Ascending aorta (tissue), 2 donors: Measurements from ENCODE around the gene ATXN10. TPM values are rescaled to one million over a fixed set of nuclear protein-coding genes. Genes with fewer than 3 reads are reported as not detected.

Experiments used
- DNase-seq, 2 donors: peaks; one replicate each; pipeline ENCODE4 v3.0.0-alpha.2; 2019; ENCODE audit warnings: low spot score in 2 of 2
- H3K27ac ChIP-seq, 2 donors: fragments of 200-600 bp; sonication (generic); one replicate each; pipeline ENCODE4 v1.5.1; 2016 to 2017; ENCODE audit warnings: mild to moderate bottlenecking in 1 of 2
- H3K27me3 ChIP-seq: fragments of 200-600 bp; sonication (generic); one replicate; pipeline ENCODE4 v1.5.1; 2017
- H3K36me3 ChIP-seq, 2 donors: fragments of 200-600 bp; sonication (generic); one replicate each; pipeline ENCODE4 v1.5.1; 2016
- H3K4me1 ChIP-seq, 2 donors: fragments of 200-600 bp; sonication (generic); one replicate each; pipeline ENCODE4 v1.5.1; 2016 to 2017; ENCODE audit warnings: mild to moderate bottlenecking in 1 of 2
- H3K4me3 ChIP-seq, 2 donors: fragments of 200-600 bp; sonication (generic); one replicate each; pipeline ENCODE4 v1.5.1; 2016 to 2017; ENCODE audit warnings: mild to moderate bottlenecking in 1 of 2
- H3K9me3 ChIP-seq, 2 donors: fragments of 200-600 bp; sonication (generic); one replicate each; pipeline ENCODE4 v1.5.1; 2016
- CTCF ChIP-seq, 3 experiments: fragments of 200-600 bp in 2 of 3; fragments of 450-650 bp in 1 of 3; sonication (generic) in 2 of 3; IDR thresholded peaks; one replicate each; pipeline ENCODE4 v1.5.1; 2016 to 2019; ENCODE audit warnings: antibody characterized with exemption in 3 of 3, mild to moderate bottlenecking in 1 of 3, moderate library complexity in 1 of 3
- intact Hi-C: fragments of 100-400 bp; cut with DNase I; formaldehyde crosslinking; loops from one replicate; pipeline ENCODE4 v1.15.1; 2023
- total RNA-seq: library from RNA; depleted of rRNA; stranded (reverse); fragments of >200 nt; gene quantifications from one replicate; pipeline ENCODE4 v1.1.0, GENCODE V29; 2016

ATXN10 gene
- total RNA-seq, 1 donor from 2014 or later = 82.1 TPM

DNA sequence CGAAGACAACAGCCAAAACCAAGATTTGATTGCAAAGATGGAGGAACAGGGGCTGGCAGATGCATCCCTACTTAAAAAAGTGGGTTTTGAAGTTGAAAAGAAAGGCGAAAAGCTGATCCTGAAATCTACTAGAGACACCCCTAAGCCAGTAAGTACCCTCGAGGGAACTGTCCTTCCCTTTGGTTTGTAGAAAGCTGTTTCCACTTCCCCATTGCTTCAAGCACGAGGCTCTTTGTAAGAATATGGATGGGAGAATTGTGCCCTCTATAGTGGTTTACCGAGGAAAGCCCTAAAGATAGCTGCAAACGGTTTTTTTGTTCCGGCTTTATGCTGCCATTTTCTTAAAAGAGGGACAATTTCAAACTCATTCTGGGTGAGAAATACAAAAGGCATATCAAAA is 171.4 kb downstream of the ATXN10 start:
- Histone ChIP-seq H3K9me3 (no peaks in the 10 kb centered on the region), H3K4me1 (no peaks in the 10 kb centered on the region), H3K4me3 (no peak overlapping the region), H3K36me3 (peaks cover 3 to 24% of the 10 kb centered on the region in 2 donors), H3K27ac (no peak overlapping the region), H3K27me3 (no peaks in the 10 kb centered on the region)
- no peak for TF ChIP-seq CTCF (IDR thresholded peaks at IDR 0.05)
- no peak for DNase-seq
- intact Hi-C loops = no loop called here

GRCh38 chr22:45843986-45844385 is 172.4 kb downstream of the ATXN10 start:
- DNase-seq = no peak
- intact Hi-C loops = no loop called here
- no peak for TF ChIP-seq CTCF (IDR thresholded peaks at IDR 0.05)

DNA sequence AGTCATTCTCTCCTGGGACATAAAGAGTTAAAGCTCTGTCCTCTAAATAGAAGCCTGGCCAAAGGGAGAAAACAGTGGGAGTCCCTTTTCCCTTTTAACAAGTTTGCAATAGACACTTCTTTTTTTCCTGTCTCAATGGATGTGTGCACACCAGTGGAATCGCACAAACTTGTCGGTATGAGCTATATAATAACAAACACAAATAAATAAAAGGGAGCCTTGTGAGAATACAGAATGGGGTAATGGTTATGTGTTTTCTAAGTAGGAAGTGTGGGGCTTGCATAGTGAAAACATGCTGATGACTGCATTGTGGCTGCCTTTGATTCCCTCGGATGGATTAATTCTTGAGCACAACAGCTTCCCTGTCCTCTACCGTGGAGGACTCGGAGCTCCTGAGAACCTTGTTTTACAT is 173.4 kb downstream of the ATXN10 start:
- Histone ChIP-seq H3K36me3 (peaks cover 3 to 24% of the 10 kb centered on the region in 2 donors), H3K4me3 (no peak overlapping the region), H3K4me1 (no peaks in the 10 kb centered on the region), H3K9me3 (no peaks in the 10 kb centered on the region), H3K27me3 (no peaks in the 10 kb centered on the region), H3K27ac (no peak overlapping the region)
- no peak for TF ChIP-seq CTCF (IDR thresholded peaks at IDR 0.05)
- intact Hi-C loops = no loop called here
- no peak for DNase-seq

More at GRCh38 chr22:45843986-45844385, 172.4 kb downstream of the ATXN10 start:
- Histone ChIP-seq H3K4me1 (no peaks in the 10 kb centered on the region), H3K9me3 (no peaks in the 10 kb centered on the region), H3K27ac (no peak overlapping the region), H3K4me3 (no peak overlapping the region), H3K36me3 (peaks cover 3 to 30% of the 10 kb centered on the region in 2 donors), H3K27me3 (no peaks in the 10 kb centered on the region)

DNA sequence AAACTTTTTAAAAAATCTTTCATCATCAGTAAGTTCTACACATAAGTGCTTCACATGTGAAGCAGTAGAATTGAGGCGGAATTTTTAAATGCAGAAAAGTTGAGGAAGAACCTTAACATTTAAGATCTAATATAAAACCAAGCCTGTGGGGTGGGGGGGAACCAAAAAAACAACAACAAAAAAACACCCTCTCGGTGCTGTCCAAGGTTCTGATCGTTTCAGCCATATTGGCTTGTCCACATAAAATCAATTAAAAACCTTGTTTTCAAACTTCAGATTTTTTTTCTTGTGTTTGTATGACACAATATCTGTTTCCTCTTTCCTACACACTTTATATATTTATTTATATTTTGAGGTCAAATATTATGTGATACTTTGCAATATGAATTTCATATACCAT is 175.3 kb downstream of the ATXN10 start:
- intact Hi-C loops = no loop called here
- H3K4me1 ChIP-seq = no peaks in the 10 kb centered on the region
- H3K9me3 ChIP-seq = no peaks in the 10 kb centered on the region
- peaks cover 9 to 39% of the 10 kb centered on the region in 2 donors for H3K36me3 ChIP-seq
- H3K4me3 ChIP-seq = no peak overlapping the region
- H3K27me3 ChIP-seq = no peaks in the 10 kb centered on the region
- no peak for DNase-seq
- TF ChIP-seq CTCF (IDR thresholded peaks at IDR 0.05) = no peak
- H3K27ac ChIP-seq = no peak overlapping the region

- H3K36me3 ChIP-seq = peaks cover 16 to 43% of the 10 kb centered on the region in 2 donors
- H3K4me3 ChIP-seq = no peak overlapping the region
Measured at GRCh38 chr22:45848904-45849303, 177.3 kb downstream of the ATXN10 start.

More at GRCh38 chr22:45848904-45849303, 177.3 kb downstream of the ATXN10 start:
- H3K27me3 ChIP-seq = no peaks in the 10 kb centered on the region
- H3K4me1 ChIP-seq = no peaks in the 10 kb centered on the region
- TF ChIP-seq CTCF (IDR thresholded peaks at IDR 0.05) = no peak
- intact Hi-C loops = no loop called here
- peaks cover 0 to 5% of the 10 kb centered on the region in 2 donors for H3K9me3 ChIP-seq
- DNase-seq = no peak
- no peak overlapping the region for H3K27ac ChIP-seq
